SU-DHL-6 (cell line): Measurements from ENCODE around the gene PDE4B.

Source experiments
- CTCF ChIP-seq: fragments of 200-600 bp; sonication (generic); IDR thresholded peaks from one replicate; pipeline ENCODE4 v1.5.1; 2017; ENCODE audit warnings: antibody characterized with exemption, mild to moderate bottlenecking, low read length, moderate library complexity; ENCODE audit not compliant: insufficient read depth, poor library complexity, severe bottlenecking
- EZH2phosphoT487 ChIP-seq: fragments of 200-600 bp; sonication (generic), shearing (Covaris generic); conservative IDR thresholded peaks from 2 replicates; pipeline ENCODE4 v1.6.1; 2018; ENCODE audit warnings: mild to moderate bottlenecking, antibody characterized with exemption, low read length, moderate library complexity, mixed read lengths

GRCh38 chr1:66283622-66284041 is 490.9 kb downstream of the PDE4B start:
- no peak for TF ChIP-seq CTCF
- TF ChIP-seq EZH2phosphoT487 = no peak
